Measurements from ENCODE around the gene ACRBP.
"Not testable (repeated sequence)": the region's sequence is repeated elsewhere in the genome, so short reads cannot be mapped to it uniquely, and the experiment has no call there.

ACRBP gene

GRCh38 chr12:6618483-6619225, 28.6 kb downstream of the ACRBP start:
- FAIRE-seq: no peak
- no peak for DNase-seq (ENCODE audit: insufficient read length, low spot score)

- DNase-seq (ENCODE audit: insufficient read length, low spot score) (no peak), FAIRE-seq (no peak)
Measured at GRCh38 chr12:6615802-6616201, 31.4 kb downstream of the ACRBP start.

GRCh38 chr12:6614513-6615172, 32.6 kb downstream of the ACRBP start:
- FAIRE-seq (no peak), DNase-seq (ENCODE audit: insufficient read length, low spot score) (no peak)

- FAIRE-seq: peak; percentile 91
- DNase-seq (ENCODE audit: insufficient read length, low spot score): peak; percentile 89
Measured at GRCh38 chr12:6613776-6614512, 33.3 kb downstream of the ACRBP start.

- no peak for DNase-seq (ENCODE audit: insufficient read length, low spot score)
- peak; percentile 73 for FAIRE-seq
Measured at GRCh38 chr12:6613015-6613775, 34.0 kb downstream of the ACRBP start.

GRCh38 chr12:6612652-6613014, 34.6 kb downstream of the ACRBP start:
- DNase-seq (ENCODE audit: insufficient read length, low spot score) (no peak), FAIRE-seq (no peak)

- FAIRE-seq: no peak
- no peak for DNase-seq (ENCODE audit: insufficient read length, low spot score)
Measured at GRCh38 chr12:6612247-6612646, 35.0 kb downstream of the ACRBP start.

GRCh38 chr12:6608592-6609281, 38.5 kb downstream of the ACRBP start:
- FAIRE-seq: no peak
- DNase-seq (ENCODE audit: insufficient read length, low spot score): peak; percentile 40

- DNase-seq (ENCODE audit: insufficient read length, low spot score): peak; percentile 89
- peak; percentile 67 for FAIRE-seq
Measured at GRCh38 chr12:6607751-6608591, 39.3 kb downstream of the ACRBP start.

- FAIRE-seq (peak; percentile 36), DNase-seq (ENCODE audit: insufficient read length, low spot score) (peak; percentile 75)
Measured at GRCh38 chr12:6606331-6607131, 40.7 kb downstream of the ACRBP start.

- peak; percentile 64 for FAIRE-seq
Measured at GRCh38 chr12:6605421-6606330, 41.6 kb downstream of the ACRBP start.

GRCh38 chr12:6604259-6605029, 42.8 kb downstream of the ACRBP start:
- DNase-seq (ENCODE audit: insufficient read length, low spot score) (no peak), FAIRE-seq (peak; percentile 52)

More at GRCh38 chr12:6605421-6606330, 41.6 kb downstream of the ACRBP start:
- peak; percentile 49 for DNase-seq (ENCODE audit: insufficient read length, low spot score)

- DNase-seq (ENCODE audit: insufficient read length, low spot score): no peak
Measured at GRCh38 chr12:6603095-6603567, 44.1 kb downstream of the ACRBP start.

GRCh38 chr12:6602526-6602925, 44.7 kb downstream of the ACRBP start:
- DNase-seq (ENCODE audit: insufficient read length, low spot score) (no peak), FAIRE-seq (no peak)

More at GRCh38 chr12:6603095-6603567, 44.1 kb downstream of the ACRBP start:
- FAIRE-seq: no peak

GRCh38 chr12:6595673-6596072, 51.6 kb downstream of the ACRBP start:
- DNase-seq (ENCODE audit: insufficient read length, low spot score); FAIRE-seq: not testable (repeated sequence)

- no peak for FAIRE-seq
- DNase-seq (ENCODE audit: insufficient read length, low spot score): no peak
Measured at GRCh38 chr12:6592087-6592486, 55.1 kb downstream of the ACRBP start.
